HepG2 (cell line): ENCODE results near the gene EIF4E1B. TPM values are rescaled to one million over a fixed set of nuclear protein-coding genes. Genes with fewer than 3 reads are reported as not detected.

Experiments used
- ATAC-seq: fragments of 200-7000 bp; cut with Tn5 transposase; 3 replicates; pipeline ENCODE4 v1.9.1; 2020; ENCODE audit warnings: mild to moderate bottlenecking, moderate library complexity
- BruUV-seq: library from RNA; stranded (reverse); fragments of 400-500 nt; replicated peaks from 2 replicates; lab custom pipeline; 2021; lab: Mats Ljungman, UMichigan
- CTCF ChIA-PET: fragments of 300-600 bp; formaldehyde crosslinking; extraction: SDS; loops from one replicate; lab custom pipeline; 2021; ENCODE audit warnings: low total read pairs, inconsistent platforms, low intra/inter-chr PET ratio; lab: Yijun Ruan, JAX
- POLR2A ChIA-PET: fragments of 350-600 bp; sonication (Branson Sonifier 250); formaldehyde crosslinking; loops from one replicate; lab custom pipeline; 2020; ENCODE audit warnings: antibody characterized with exemption, inconsistent platforms; lab: Yijun Ruan, JAX
- DNase-seq: peaks from one replicate; pipeline ENCODE4 v3.0.0-alpha.2; 2015; ENCODE audit warnings: low spot score
- FAIRE-seq: peaks from 3 replicates; lab custom pipeline; 2011; peaks lifted over from hg19 to GRCh38; lab: Jason Lieb, UNC
- H2AFZ ChIP-seq: one replicate; pipeline ENCODE4 v1.6.1; 2011; ENCODE audit warnings: low read length, inconsistent platforms
- H3K27ac ChIP-seq: fragments of 300-600 bp; 3 replicates; pipeline ENCODE4 v1.8.0; 2011; ENCODE audit warnings: mixed run types, mild to moderate bottlenecking, mixed read lengths, low read length, inconsistent platforms; ENCODE audit not compliant: insufficient read depth; ENCODE audit errors: extremely low read length
- H3K27me3 ChIP-seq, 2 experiments: fragments of 200-600 bp in 1 of 2; 2 replicates in 1 of 2; 3 replicates in 1 of 2; pipeline versions ENCODE4 v1.6.0 to v1.8.0; 2011; ENCODE audit warnings: low read length in 2 of 2, mild to moderate bottlenecking in 2 of 2, moderate library complexity in 2 of 2, inconsistent platforms in 1 of 2; ENCODE audit not compliant: insufficient read depth in 2 of 2, control insufficient read depth in 1 of 2
- H3K36me3 ChIP-seq, 2 experiments: fragments of 200-600 bp in 1 of 2; replicated peaks in 1 of 2; 2 replicates in 1 of 2; 3 replicates in 1 of 2; pipeline versions ENCODE4 v1.5.1 to v1.8.0; 2011; ENCODE audit warnings: low read length in 2 of 2, inconsistent platforms in 1 of 2; ENCODE audit not compliant: insufficient read depth in 2 of 2, control insufficient read depth in 1 of 2
- H3K4me1 ChIP-seq: 2 replicates; pipeline ENCODE4 v1.5.1; 2012; ENCODE audit warnings: low read length, inconsistent platforms; ENCODE audit not compliant: insufficient read depth
- H3K4me2 ChIP-seq: 2 replicates; pipeline ENCODE4 v1.6.0; 2011; ENCODE audit warnings: low read depth, low read length, inconsistent platforms
- H3K4me3 ChIP-seq, 3 experiments: fragments of 200-600 bp in 1 of 3; sonication (generic), shearing (Covaris generic) in 1 of 3; replicated peaks in 1 of 3; 2 replicates each; pipeline ENCODE4 v1.5.1; 2011 to 2016; ENCODE audit warnings: low read length in 3 of 3, inconsistent platforms in 2 of 3, low read depth in 2 of 3, mild to moderate bottlenecking in 2 of 3, control low read depth in 1 of 3, mixed read lengths in 1 of 3; ENCODE audit not compliant: insufficient read depth in 1 of 3
- H3K79me2 ChIP-seq: one replicate; pipeline ENCODE4 v1.6.1; 2011; ENCODE audit warnings: low read length, inconsistent platforms; ENCODE audit not compliant: insufficient read depth
- H3K9ac ChIP-seq: 2 replicates; pipeline ENCODE4 v1.6.0; 2011; ENCODE audit warnings: mild to moderate bottlenecking, low read depth, low read length, inconsistent platforms; ENCODE audit not compliant: insufficient read depth
- H3K9me3 ChIP-seq: 2 replicates; pipeline ENCODE4 v1.5.1; 2012; ENCODE audit warnings: mild to moderate bottlenecking, low read length
- H4K20me1 ChIP-seq: 2 replicates; pipeline ENCODE4 v1.6.0; 2011; ENCODE audit warnings: inconsistent platforms, mild to moderate bottlenecking, low read length, moderate library complexity; ENCODE audit not compliant: insufficient read depth
- AGO2 ChIP-seq: fragments of 200-400 bp; formaldehyde crosslinking; optimal IDR thresholded peaks from 2 replicates; pipeline ENCODE3; 2017; ENCODE audit warnings: mild to moderate bottlenecking, low read depth, low read length, moderate library complexity
- CBX1 ChIP-seq: IDR thresholded peaks from one replicate; pipeline ENCODE4 v1.6.1; 2016; ENCODE audit warnings: antibody characterized with exemption, low read depth
- KDM2A ChIP-seq: sonication (generic); formaldehyde crosslinking; IDR thresholded peaks from 2 replicates; pipeline ENCODE4 v1.4.0; 2020; ENCODE audit warnings: low read depth, missing genetic modification reagents, borderline replicate concordance
- MAFK ChIP-seq, 2 experiments: IDR thresholded peaks in 1 of 2; conservative IDR thresholded peaks in 1 of 2; 2 replicates each; pipeline ENCODE4 v1.6.1; 2011; ENCODE audit warnings: improper control_type of control experiment in 2 of 2, low read length in 2 of 2
- MIER3 ChIP-seq: IDR thresholded peaks from 2 replicates; pipeline ENCODE4 v1.6.1; 2016; ENCODE audit warnings: missing compliant biosample characterization, borderline replicate concordance
- MIXL1 ChIP-seq: IDR thresholded peaks from 2 replicates; pipeline ENCODE4 v1.6.1; 2016
- NFKB2 ChIP-seq: sonication (generic); formaldehyde crosslinking; IDR thresholded peaks from 2 replicates; pipeline ENCODE4 v1.4.0; 2020; ENCODE audit warnings: missing genetic modification reagents, borderline replicate concordance
- ZNF724P ChIP-seq: sonication (generic); formaldehyde crosslinking; IDR thresholded peaks from 2 replicates; pipeline ENCODE4 v1.8.0; 2022; ENCODE audit warnings: missing genetic modification reagents, borderline replicate concordance
- ZNF883 ChIP-seq: sonication (generic); formaldehyde crosslinking; IDR thresholded peaks from 2 replicates; pipeline ENCODE4 v1.5.1; 2020; ENCODE audit warnings: mild to moderate bottlenecking, missing genetic modification reagents; ENCODE audit errors: not compliant biosample characterization
- WGBS: methylation state at CpG from one replicate; pipeline ENCODE4 v1.1.6; 2017; ENCODE audit warnings: low lambda C conversion rate; 5-methylcytosine and 5-hydroxymethylcytosine counted together
- in situ Hi-C: cut with HindIII; loops from 2 replicates; pipeline ENCODE4 v1.10.0; 2017; ENCODE audit warnings: low pct_unique_long_range_greater_than_20kb; ENCODE audit not compliant: extremely low pct_ligation_motif_present
- intact Hi-C: fragments of 100-400 bp; cut with micrococcal nuclease; formaldehyde crosslinking; loops from one replicate; pipeline ENCODE4 v1.10.0; 2022; ENCODE audit not compliant: unreplicated experiment
- polyA plus RNA-seq, 8 experiments: library from polyadenylated mRNA; depleted of rRNA in 3 of 8; stranded (reverse) in 7 of 8; unstranded in 1 of 8; fragments of >200 nt; fragmentation: Illumina TruSeq in 4 of 8; extraction: Trizol in 4 of 8; gene quantifications; 2 replicates each; pipeline versions ENCODE4 v1.2.1 to v1.2.3, GENCODE V29; 2011 to 2016; ENCODE audit warnings: low read depth in 4 of 8, missing spikeins in 1 of 8, mixed read lengths in 1 of 8; ENCODE audit not compliant: insufficient read depth in 1 of 8
- total RNA-seq, 5 experiments: library from RNA; depleted of rRNA; stranded (reverse); fragments of >200 nt; fragmentation: Illumina TruSeq; extraction: Trizol; gene quantifications; 2 replicates each; pipeline ENCODE4 v1.2.3, GENCODE V29; 2016; ENCODE audit warnings: low read depth in 1 of 5
- TF ChIP-seq, protein P1 (sequence below): sonication (generic); formaldehyde crosslinking; IDR thresholded peaks from 2 replicates; pipeline ENCODE4 v1.4.0; 2020; ENCODE audit warnings: missing genetic modification reagents, borderline replicate concordance

Gene EIF4E1B
- total and polyA plus RNA-seq, 2 of the 13 experiments (the other 11 are each of a cell fraction or from before 2014, with no cell fraction given) = not detected

GRCh38 chr5:176581361-176581760, 49.1 kb upstream of the EIF4E1B start:
- ATAC-seq (no peak), DNase-seq (no peak), FAIRE-seq (no peak)
- Histone ChIP-seq H3K9me3 (peaks cover 16% of the 10 kb centered on the region), H3K36me3 (peaks cover 3 to 34% of the 10 kb centered on the region in 2 experiments; a peak in 4 of 5 replicates), H3K4me2 (no peak overlapping the region), H3K9ac (no peak overlapping the region), H3K4me1 (no peaks in the 10 kb centered on the region), H3K79me2 (no peaks in the 10 kb centered on the region), H3K27ac (no peak overlapping the region), H3K27me3 (no peaks in the 10 kb centered on the region), H3K4me3 (no peak overlapping the region), H2AFZ (no peak overlapping the region), H4K20me1 (no peaks in the 10 kb centered on the region)
- no peak for TF ChIP-seq ZNF724P (CRISPR knock-in tag)
- no peak for TF ChIP-seq CBX1
- no peak for TF ChIP-seq MAFK (conservative IDR thresholded peaks at IDR 0.05 in 1 of 2, IDR thresholded peaks at IDR 0.05 in 1 of 2; ENCODE audit: low read length in 2 of 2)
- TF ChIP-seq KDM2A (CRISPR knock-in tag) = no peak
- TF ChIP-seq NFKB2 = no peak
- no peak for TF ChIP-seq MIXL1
- no peak for TF ChIP-seq ZNF883
- TF ChIP-seq AGO2 = no peak
- TF ChIP-seq MIER3 (CRISPR knock-in tag) = no peak
- TF ChIP-seq, protein P1, sequence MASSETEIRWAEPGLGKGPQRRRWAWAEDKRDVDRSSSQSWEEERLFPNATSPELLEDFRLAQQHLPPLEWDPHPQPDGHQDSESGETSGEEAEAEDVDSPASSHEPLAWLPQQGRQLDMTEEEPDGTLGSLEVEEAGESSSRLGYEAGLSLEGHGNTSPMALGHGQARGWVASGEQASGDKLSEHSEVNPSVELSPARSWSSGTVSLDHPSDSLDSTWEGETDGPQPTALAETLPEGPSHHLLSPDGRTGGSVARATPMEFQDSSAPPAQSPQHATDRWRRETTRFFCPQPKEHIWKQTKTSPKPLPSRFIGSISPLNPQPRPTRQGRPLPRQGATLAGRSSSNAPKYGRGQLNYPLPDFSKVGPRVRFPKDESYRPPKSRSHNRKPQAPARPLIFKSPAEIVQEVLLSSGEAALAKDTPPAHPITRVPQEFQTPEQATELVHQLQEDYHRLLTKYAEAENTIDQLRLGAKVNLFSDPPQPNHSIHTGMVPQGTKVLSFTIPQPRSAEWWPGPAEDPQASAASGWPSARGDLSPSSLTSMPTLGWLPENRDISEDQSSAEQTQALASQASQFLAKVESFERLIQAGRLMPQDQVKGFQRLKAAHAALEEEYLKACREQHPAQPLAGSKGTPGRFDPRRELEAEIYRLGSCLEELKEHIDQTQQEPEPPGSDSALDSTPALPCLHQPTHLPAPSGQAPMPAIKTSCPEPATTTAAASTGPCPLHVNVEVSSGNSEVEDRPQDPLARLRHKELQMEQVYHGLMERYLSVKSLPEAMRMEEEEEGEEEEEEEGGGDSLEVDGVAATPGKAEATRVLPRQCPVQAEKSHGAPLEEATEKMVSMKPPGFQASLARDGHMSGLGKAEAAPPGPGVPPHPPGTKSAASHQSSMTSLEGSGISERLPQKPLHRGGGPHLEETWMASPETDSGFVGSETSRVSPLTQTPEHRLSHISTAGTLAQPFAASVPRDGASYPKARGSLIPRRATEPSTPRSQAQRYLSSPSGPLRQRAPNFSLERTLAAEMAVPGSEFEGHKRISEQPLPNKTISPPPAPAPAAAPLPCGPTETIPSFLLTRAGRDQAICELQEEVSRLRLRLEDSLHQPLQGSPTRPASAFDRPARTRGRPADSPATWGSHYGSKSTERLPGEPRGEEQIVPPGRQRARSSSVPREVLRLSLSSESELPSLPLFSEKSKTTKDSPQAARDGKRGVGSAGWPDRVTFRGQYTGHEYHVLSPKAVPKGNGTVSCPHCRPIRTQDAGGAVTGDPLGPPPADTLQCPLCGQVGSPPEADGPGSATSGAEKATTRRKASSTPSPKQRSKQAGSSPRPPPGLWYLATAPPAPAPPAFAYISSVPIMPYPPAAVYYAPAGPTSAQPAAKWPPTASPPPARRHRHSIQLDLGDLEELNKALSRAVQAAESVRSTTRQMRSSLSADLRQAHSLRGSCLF (CRISPR knock-in tag) = no peak
- no TSS peak for BruUV-seq
- in situ Hi-C loops = loop anchor here (25.0 kb wide), 1 partner anchor 844 kb away; no protein-coding TSS in a partner anchor
- CTCF ChIA-PET = no interaction called here
- POLR2A ChIA-PET = no interaction called here
- 95% methylated on average over 2 of the region's 12 CpGs for WGBS
- intact Hi-C loops = no loop called here
